Right kidney (tissue), 1 donor: Measurements from ENCODE around the gene SLC8B1.

Experiments
- DNase-seq: peaks from one replicate; pipeline ENCODE4 v3.0.0-alpha.2; 2016

Gene SLC8B1

GRCh38 chr12:113295886-113296556, 38.9 kb downstream of the SLC8B1 start:
- DNase-seq: no peak

GRCh38 chr12:113293100-113293499, 41.8 kb downstream of the SLC8B1 start:
- no peak for DNase-seq

DNA sequence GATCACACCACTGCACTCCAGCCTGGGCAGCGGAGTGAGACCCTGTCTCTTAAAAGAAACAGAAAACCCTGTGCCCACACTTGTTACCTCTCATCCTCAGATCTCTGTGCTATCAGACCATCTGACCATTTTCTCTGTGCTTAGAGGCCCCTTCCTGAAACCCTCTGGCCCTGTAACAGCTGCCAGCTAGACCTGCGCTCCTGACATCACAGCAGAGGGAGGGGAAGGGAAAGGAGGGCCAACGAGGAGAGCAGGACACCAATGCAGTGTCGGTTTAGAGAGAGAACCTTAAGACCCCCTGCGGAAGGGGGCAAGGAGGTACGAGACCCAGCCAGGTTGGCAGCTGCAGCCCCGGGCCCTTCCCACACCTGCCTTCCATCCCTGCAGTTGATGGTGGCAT, 42.4 kb downstream of the SLC8B1 start:
- DNase-seq: no peak

DNA sequence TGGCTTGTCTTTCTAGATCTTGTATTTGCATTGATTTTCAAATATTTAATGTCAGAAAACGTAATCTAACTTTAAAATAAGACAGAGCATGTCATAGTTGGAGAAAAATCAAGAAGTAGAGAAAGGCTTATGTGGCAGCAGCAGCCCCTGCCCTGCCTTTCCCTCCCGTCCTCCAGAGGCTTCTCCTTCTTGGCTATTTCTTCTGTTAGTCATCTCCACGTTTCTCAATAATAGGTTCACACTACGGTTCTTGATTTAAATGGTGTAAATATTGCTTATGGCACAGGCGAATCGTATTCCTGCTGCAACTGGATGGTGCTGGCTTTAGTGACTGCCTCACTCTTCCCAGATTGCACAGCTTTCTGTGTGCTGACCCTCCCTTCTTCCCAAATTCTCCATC, 42.8 kb downstream of the SLC8B1 start:
- no peak for DNase-seq

DNA sequence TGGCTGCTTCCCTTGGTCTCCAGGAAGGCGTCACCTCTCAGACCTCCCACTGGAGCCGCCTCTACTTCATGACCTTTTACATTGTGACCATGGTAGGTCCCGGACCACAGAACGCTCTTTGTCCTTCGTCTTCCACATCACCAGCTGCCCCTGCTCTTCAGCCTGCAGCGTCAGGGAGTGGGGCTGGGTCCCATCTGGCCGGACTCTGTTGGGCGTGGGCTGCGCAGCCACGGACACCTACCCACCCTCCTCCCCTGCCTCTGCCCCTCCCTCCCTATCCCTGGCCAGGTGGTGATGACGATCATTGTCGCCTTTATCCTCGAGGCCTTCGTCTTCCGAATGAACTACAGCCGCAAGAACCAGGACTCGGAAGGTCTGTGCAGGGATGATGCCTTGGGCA, 43.3 kb downstream of the SLC8B1 start:
- no peak for DNase-seq

GRCh38 chr12:113290506-113290905, 44.4 kb downstream of the SLC8B1 start:
- no peak for DNase-seq

- DNase-seq: no peak
Observed at GRCh38 chr12:113289361-113289760, 45.5 kb downstream of the SLC8B1 start.

GRCh38 chr12:113287899-113288282, 47.0 kb downstream of the SLC8B1 start:
- no peak for DNase-seq

GRCh38 chr12:113287146-113287898, 47.6 kb downstream of the SLC8B1 start:
- DNase-seq: no peak

DNA sequence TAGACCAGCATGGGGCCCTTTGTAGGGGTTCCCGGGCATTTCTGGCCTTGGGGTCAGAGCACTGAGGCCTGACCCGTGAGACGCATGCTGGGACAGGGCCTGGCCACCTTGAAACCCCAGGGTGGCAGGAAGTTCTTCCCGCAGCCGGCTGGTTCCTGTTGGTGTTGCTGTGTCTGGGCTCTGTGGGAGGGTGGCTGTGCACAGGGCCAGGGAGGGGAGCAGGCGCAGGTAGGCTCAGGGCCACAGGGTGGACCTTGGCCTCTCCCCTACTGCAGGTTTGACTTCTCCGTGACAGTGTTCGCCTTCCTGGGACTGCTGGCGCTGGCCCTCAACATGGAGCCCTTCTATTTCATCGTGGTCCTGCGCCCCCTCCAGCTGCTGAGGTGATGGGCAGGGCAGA, 48.2 kb downstream of the SLC8B1 start:
- no peak for DNase-seq

GRCh38 chr12:113285679-113286610, 49.0 kb downstream of the SLC8B1 start:
- no peak for DNase-seq

- DNase-seq: no peak
Observed at GRCh38 chr12:113284751-113285150, 50.2 kb downstream of the SLC8B1 start.

DNA sequence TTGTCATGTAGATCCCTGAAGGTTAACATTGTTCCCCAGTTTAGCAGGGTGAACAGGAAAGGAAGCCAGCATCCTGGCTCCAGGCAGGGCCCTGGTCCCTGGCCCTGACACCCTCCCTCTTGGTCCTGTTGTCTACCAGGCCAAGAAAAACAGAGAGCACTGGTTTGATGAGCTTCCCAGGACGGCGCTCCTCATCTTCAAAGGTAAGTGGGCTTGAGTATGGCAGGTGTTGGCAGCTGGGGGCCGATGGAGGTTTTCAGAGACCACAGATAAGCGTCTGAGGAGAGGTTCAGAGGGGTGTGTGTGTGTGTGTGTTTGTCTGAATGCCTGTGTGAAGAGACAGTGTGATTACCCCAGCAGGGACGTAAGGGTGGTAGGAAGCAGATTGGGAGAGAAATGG, 56.3 kb downstream of the SLC8B1 start:
- DNase-seq: no peak

GRCh38 chr12:113278141-113278540, 56.8 kb downstream of the SLC8B1 start:
- DNase-seq: no peak

DNA sequence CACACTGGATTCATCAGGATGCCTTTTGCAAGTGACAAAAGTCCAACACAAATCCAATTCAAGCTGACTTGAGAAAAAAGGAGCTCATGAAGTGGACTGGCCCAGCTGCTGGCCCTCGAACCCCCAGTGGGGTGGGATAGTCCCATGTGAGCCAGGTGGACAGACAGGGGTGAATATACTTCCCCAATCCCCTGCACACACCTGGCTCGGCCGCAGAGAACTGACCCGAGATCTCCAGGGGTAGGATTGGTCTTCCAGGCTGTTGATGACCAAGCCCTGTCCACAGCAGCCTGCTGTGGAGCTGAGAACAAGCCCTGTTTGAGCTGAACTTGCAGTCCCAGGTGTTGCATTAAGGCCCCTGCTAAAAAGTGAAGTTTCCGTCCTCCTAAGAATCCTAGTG, 57.4 kb downstream of the SLC8B1 start:
- DNase-seq: no peak

- no peak for DNase-seq
Observed at GRCh38 chr12:113276946-113277500, 57.9 kb downstream of the SLC8B1 start.

DNA sequence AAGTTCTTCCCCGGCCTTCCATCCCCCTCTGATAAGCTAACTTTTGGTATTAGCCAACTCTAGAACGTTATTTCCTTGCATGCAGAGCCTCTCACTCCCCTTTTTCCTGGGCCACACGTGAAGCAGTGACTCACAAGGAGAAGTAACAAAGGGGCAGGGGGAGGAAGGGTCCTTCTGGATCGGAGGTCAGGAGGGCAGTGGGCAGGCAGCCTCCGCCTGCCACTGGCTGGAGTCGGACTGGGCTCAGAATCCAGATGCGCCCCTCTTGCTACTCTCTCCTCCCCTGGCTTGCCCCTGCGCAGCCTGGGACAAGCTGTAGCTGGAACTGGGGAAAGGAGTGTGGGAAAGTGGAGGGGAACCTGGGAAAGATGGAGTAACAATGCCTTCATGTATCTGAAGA, 58.6 kb downstream of the SLC8B1 start:
- DNase-seq: no peak

GRCh38 chr12:113274848-113275247, 60.1 kb downstream of the SLC8B1 start:
- no peak for DNase-seq

DNA sequence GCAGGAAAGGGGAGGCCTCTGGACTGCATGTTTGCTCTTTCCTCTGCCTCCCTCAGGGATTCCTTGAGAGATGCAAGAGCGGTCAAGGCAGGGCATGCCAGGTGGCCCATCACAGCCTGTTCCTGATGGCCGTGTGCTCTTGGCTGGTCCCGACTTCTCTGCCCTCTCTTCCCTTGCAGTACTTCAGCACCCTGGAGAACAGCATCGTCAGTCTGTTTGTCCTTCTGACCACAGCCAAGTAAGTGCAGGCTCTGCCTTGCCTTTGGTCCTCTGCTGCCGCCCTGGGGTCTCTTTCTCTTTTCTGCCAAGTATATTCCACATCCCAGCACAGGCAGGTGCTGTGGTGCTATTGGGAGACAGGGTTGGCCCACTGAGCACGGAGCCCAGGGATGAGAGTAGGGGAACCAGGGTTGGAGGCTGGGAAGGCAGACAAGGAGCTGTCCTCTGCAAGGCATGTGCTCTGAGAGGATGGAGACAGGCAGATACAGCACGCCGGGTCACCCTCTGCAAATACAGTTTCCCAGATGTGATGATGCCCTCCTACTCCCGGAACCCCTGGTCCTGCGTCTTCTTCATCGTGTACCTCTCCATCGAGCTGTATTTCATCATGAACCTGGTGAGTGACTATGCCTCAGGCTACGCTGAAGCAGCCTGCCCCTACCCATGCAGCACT, 61.7 kb downstream of the SLC8B1 start:
- no peak for DNase-seq

DNA sequence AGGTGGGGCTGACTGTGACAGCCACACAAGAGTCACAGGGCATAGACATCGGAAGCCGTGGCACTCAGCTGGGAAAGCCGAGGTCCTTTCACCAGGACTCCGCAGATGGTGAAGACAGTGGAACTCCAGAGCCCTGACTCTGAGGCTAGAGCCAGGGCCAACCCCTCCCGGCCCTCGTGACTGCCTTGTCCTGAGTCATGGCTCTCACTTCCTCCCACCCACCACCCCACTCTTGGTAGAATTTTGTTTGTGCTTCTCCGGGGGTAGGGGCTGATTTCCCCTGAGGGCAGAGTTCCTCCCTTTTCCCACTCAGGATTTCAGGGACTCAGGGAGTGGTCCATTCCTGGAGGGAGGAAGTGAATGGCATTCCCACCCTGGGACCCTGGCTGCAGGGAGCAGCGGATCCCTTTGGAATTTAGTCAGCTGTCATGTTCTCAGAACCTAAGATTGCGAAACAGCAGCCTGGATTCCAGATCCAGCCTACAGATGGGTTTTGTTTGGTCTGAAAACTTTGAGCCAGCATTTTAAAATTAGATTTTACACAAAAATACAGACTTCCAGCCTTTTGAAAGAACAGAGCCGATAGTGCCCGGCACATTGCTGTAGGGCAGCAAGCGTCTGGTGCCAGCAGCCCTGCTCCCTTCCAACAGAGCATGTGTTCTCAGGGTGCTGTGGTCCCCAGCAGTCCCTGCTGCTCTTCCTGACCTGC, 62.9 kb downstream of the SLC8B1 start:
- no peak for DNase-seq

DNA sequence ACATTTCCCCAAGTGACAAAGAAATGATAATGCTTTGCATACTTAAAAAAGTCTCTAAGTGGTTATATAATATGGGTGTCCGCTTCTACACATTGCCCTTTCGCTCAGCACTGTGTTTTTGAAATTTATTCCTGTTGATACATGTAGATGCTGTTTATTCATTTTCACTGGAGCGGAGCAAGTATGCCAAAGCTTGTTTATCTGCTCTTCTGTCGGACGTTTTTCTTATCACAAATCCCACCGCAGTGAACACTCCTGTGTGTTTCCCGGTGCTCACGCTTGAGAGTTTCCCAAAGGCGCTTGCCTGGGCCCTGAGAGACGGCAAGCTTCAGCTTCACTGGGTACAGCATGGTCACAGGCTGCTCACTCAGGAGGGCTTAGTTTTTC, 63.5 kb downstream of the SLC8B1 start:
- DNase-seq: no peak

DNA sequence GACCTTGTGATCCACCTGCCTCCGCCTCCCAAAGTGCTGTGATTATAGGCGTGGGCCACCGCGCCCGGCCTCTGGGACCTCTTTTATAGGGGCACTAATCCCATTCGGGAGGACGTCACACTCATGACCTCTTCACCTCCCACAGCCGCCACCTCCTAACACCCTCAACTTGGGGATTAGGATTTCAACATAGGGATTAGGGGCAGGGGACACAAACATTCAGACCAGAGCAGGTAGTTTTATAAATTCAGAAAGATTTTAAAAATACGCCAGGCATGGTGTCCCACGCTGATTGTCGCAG, 64.2 kb downstream of the SLC8B1 start:
- DNase-seq: no peak
